HG03439 (cell line): ENCODE data around the gene GON4L.
"Not testable (repeated sequence)": the region's sequence is repeated elsewhere in the genome, so short reads cannot be mapped to it uniquely, and the experiment has no call there.

Experiments used
- ATAC-seq: cut with Tn5 transposase; IDR thresholded peaks from one replicate; pipeline ENCODE4 v1.9.1; 2021; ENCODE audit warnings: mild to moderate bottlenecking, moderate library complexity; ENCODE audit not compliant: unreplicated experiment

GON4L gene

GRCh38 chr1:155856975-155857930 lies at the start of gene GON4L:
GON4L (minus strand) TSS chr1:155857214; CDS start chr1:155853780, 3,434 bp downstream.
- peak; percentile 55 for ATAC-seq

DNA sequence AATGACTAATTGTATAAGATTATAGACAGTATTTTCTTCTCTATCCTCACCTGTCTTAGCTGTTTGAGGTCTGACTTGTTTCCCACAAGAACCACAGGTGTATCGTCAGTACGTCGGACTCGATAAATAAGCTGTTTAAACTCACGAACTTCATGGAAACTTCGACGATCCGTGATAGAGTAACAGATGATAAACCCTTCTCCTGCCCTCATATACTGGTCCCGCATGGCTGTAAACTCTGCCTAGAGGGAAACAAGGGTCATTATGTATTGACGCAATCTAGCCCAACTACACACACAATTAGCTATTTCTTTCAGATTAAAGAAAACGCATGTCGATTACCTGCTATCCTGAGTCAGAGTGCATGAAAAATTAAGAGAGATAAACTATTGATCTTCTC lies 47.2 kb upstream of the GON4L start:
- no peak for ATAC-seq

- ATAC-seq: no peak
These were observed 43.1 kb upstream of the GON4L start for GRCh38 chr1:155900161-155900560.

GRCh38 chr1:155899683-155900082 lies 42.7 kb upstream of the GON4L start:
- ATAC-seq: no peak

DNA sequence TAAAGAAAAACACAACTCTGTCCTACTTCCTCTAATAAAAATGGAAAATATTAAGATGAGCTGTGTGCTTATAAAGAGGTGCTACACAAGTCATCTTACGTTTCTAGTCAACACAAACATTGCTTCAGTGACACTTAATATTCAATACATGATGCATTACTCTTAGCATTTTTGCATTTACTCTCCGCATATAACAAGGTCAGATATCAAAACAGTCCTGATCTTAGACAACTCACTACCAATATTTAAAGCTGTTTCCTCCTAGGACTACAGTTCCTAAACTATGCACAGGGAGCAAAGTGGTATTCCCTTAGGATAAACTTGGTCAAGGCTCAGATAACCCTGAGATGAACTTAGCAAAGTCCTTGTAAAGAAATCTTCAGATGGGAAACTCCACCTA lies 41.9 kb upstream of the GON4L start:
- ATAC-seq: no peak

DNA sequence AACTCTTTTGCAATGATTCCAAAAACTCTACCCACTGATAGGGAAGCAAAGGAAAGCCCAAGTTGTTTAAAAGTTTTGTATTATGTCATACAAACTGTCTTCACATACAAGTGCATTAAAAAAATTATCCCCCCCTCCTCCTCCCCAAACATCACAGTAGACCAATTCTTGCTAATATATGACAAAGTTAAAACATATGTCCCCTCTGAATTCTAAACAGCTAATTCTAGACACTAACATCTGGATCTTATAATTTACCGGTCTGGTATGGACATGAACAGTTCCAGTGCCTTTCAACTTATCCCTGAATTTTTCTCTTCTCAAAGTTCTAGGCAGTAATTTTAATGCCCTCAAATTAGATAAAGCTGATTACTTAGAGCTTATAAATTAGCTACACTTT lies 40.7 kb upstream of the GON4L start:
- ATAC-seq: no peak

GRCh38 chr1:155896476-155896875 lies 39.5 kb upstream of the GON4L start:
- not testable (repeated sequence) for ATAC-seq

DNA sequence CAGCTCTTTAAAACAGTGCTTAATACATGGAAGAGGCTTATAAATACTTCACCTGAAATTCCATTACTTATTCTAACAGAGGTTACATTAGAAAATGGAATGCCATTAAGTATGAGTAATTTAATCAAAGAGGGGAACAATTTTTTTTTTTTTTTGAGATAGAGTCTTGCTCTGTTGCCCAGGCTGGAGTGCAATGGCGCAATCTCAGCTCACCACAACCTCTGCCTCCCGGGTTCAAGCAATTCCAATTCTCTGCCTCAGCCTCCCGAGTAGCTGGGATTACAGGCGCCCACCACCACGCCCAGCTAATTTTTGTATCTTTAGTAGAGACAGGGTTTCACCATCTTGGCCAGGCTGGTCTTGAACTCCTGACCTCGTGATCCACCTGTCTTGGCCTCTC lies 38.6 kb upstream of the GON4L start:
- not testable (repeated sequence) for ATAC-seq

GRCh38 chr1:155893389-155894142 lies 36.6 kb upstream of the GON4L start:
- ATAC-seq: no peak

DNA sequence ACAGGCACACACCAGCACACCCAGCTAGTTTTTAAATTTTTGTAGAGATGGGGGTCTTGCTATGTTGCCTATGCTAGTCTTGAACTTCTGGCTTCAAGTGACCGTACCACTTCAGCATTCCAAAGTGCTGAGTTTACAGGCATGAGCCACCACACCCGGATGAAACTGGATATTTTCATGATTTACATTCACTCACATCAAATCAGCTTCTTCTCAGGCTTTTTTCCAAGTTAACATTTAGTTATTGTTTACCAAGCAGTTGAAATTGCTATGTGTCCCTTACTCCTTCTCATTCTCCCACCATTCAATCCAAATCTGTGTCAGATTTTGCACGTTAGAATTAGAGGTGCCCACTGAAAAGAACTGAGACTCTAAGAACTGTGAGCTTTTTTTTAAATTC lies 35.8 kb upstream of the GON4L start:
- ATAC-seq: no peak

GRCh38 chr1:155890251-155890650 lies 33.2 kb upstream of the GON4L start:
- no peak for ATAC-seq

GRCh38 chr1:155889566-155889965 lies 32.6 kb upstream of the GON4L start:
- ATAC-seq: no peak

DNA sequence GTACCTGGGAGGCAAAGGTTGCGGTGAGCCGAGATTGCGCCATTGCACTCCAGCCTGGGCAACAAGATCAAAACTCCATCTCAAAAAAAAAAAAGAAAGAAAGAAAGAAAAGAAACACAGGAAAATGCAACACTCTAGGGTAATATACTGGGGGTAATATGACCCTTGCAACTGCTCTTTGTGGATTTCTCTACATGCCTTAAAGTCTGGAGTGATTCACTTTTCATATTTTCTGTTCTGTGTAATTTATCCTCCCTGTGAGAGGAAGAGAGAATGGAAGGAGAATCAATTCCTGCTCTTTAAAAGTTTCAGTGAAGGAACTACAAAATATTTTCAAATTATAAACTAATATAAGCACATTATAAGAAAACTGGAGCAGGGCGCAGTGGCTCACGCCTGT lies 31.5 kb upstream of the GON4L start:
- no peak for ATAC-seq

DNA sequence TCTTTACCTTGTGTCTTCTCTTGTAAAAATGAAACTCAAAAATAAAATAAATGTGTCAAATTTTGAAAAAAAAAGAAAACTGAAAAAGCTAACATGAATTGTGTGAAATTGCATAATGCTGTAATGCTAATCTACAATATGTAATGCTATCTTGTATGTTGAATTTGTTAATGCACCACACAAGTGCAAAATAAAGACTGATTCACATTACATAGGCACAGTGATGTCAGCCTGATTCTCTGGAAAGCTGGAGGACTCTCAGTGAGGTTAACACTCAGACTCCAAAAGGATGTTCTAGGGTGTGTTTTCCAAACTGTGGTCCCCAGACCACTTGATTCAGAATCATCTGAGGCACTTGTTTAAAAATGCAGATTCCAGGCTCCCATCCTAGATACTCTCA lies 28.0 kb upstream of the GON4L start:
- ATAC-seq: no peak

- no peak for ATAC-seq
These were observed 27.3 kb upstream of the GON4L start for GRCh38 chr1:155884031-155884960.

- no peak for ATAC-seq
These were observed 25.8 kb upstream of the GON4L start for GRCh38 chr1:155882766-155883165.

DNA sequence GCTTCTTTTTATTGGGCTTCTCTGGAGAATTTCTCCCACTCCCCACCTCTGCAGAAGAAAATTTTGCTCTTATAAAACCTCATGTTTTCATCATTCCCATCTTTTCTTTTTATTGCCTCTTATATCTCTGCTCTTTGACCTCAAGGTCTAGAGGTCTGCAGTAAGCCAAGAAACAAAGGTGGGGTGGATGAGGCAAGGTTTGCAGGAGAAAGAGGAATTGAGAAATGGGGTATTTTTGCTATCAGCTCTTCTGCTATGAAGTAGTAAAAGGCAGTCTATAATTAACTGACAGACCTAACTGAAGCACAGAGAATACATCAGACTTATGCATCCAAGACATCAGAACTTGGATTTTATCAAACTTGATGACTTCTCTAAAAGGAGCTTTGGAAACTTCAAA lies 25.2 kb upstream of the GON4L start:
- ATAC-seq: no peak

DNA sequence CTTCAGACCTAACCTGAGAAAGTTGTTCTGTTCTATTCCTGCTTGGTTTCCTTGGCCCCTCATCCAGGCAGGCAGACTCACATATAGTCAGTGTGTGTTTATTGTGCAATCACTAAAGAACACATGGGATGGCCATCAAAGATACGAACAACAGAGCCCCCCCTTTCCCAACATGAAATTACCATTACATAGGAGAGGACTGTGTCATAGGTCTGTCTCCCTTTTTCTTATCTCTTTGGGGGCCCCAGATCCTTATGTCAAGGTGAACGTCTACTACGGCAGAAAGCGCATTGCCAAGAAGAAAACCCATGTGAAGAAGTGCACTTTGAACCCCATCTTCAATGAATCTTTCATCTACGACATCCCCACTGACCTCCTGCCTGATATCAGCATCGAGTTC lies 23.9 kb upstream of the GON4L start:
- no peak for ATAC-seq

DNA sequence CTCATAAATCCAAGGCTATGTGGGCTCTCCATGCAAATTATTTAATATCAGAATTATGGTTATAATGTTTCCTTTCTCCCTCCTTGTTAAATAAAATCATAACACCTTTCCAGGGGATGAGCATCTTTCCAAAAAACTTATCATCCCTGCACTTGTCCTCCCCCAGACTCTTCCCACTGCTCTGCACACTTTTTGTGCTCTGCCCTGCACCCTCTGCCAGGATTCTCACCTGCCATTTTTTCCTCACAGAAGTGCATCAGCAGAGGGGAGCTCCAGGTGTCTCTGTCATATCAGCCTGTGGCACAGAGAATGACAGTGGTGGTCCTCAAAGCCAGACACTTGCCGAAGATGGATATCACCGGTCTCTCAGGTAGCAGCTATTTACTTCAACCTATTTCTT lies 23.2 kb upstream of the GON4L start:
- ATAC-seq: no peak

- no peak for ATAC-seq
These were observed 20.9 kb upstream of the GON4L start for GRCh38 chr1:155877945-155878344.

- ATAC-seq: no peak
These were observed 16.8 kb upstream of the GON4L start for GRCh38 chr1:155873860-155874259.
